Fibroblast of skin of left quadriceps (primary cell): ENCODE results near the gene HIPK2.

Source experiments
- DNase-seq, 2 experiments: peaks; one replicate each; pipeline ENCODE4 v3.0.0-alpha.2; 2013; ENCODE audit warnings: low read depth in 2 of 2

HIPK2 gene

DNA sequence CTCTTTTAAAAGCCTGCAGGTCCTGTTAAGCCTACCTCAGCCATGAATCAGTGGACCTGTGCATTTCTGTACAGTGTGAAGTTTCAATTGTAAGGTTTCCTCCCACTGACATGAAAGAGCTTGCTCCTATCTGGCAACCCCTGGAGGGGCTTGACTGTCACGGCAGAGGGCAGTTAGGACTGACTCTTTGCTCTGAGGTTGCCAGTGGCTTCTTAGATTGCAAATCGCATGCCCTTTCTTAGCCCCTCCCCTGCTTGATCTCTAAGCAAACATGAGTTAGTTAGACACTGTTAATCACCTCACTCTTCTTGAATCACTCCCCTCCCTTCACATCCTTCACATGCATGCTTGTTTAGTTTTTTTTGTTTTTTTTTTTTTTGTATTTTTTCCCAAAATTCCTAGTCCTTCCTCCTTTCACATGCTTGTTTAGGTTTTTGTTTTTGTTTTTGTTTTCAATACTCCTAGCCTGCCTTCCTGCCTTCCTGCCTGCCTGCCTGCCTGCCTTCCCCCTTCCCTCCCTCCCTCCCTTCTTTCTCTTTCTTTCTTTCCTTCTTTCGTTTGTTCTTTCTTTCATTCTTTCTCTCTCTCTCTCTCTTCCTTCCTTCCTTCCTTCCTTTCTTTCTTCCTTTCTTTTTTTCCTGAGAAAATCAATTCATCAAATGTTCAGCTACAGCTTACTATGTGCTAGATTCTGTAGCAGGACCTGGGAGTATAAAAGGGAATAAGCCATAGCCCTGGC lies 6.0 kb upstream of the HIPK2 start:
- no peak for DNase-seq

DNA sequence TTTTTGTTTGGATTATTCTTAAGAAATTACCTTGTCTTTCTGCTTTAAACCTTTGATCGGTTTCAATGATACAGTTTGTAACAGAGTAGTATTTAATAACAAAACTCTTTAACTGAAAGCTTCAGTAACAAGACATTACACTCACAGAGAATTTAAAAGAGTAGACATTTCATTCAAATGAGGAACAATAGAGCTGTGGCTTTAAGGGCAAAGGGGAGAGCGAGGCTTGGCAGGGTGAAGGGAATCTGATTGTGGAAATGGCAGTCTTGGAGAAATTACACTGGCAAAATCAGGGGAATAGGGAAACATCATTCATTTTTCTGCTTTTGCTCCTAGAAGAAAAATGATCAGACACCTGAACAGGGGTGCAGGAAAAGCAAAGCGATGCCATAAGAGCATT lies 5.1 kb upstream of the HIPK2 start:
- no peak for DNase-seq

DNA sequence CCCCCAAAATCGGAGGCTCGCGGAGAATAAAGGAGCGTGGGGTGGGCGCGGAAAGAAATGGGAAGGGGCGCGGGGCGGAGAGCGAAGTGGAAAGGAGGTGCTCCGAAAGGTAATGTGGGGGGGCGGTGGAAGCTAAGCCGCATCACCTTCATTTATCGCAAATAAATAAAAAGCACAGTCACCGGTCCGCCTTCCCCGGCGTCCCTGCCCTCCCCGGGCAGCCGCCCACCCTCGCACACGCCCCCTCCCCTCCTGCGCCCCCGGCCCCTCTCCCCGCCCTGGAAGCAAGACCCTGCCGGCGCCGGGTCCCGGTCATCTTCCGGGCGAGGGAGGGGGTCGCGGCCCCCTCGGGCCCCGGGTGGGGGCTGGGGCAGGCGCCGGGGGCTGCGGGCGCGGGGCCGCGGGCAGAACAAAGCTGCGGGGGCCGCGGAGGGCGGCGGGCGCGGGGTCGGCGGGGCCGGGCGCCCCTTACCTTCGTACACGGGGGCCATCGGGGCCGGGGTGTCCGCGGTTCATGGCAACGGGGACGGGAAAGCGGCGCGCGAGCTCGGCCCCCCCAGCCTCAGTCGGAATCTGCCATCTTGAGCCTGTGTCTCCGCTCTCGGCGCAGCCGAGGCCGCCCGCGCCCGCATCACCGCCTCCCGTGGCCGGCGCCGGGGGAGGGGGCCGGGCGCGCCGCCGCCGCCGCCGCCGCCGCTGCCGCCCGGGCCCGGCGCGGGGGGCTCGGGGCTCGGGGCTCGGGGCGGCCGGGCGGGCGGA lies 486 bp downstream of the HIPK2 start:
- no peak for DNase-seq

DNA sequence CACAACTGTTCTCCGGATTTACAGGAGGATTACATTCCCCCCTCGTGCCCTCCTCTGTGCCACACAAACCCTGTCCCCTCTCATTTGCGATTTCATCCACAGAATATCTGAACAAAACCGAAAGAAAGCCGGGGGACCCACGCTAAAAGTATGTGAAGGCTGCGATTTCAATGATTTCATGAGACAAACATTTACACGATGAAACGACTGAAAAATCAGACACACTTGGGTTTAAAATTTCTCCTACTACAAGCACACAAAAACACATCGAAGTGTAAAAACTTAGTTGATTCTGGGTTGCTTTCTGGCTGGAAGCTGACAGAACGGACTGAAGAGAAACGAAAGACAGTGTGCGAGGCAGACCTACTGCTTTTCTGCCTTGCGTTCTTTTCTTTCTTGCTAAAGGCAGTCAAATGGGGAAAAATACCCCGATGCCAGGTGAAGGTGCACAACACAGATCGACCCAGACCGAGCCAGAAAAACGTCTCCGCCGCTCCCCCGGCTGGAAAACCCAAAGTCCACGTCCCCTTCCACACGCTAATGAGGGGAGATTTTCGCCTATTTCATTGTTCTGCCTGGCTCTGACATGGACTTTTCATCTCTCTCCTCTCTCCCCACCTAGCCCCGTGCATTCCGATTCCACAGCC lies 1.2 kb downstream of the HIPK2 start:
- no peak for DNase-seq

DNA sequence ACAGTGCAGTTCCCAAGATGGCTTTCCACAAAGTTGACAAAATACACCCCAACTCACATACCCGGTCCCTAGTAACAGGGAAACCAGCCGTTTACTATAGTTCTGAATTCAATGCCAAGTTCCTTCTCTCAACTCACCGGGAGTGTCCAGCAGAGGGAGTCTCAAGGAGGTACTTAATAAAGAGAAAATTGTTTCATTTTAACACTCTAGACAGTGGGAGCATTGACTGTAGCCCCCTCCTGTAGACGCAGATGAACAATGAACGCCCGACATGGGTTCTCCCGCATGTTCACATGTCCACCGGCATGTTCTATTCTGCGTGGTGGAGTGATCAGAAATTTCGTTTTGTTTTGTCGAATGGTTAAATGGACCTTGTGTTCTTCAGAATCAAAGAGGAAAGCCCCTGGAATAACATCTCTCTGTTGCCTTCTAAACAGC lies 1.9 kb downstream of the HIPK2 start:
- peak; percentile 52 to 55 for DNase-seq

DNA sequence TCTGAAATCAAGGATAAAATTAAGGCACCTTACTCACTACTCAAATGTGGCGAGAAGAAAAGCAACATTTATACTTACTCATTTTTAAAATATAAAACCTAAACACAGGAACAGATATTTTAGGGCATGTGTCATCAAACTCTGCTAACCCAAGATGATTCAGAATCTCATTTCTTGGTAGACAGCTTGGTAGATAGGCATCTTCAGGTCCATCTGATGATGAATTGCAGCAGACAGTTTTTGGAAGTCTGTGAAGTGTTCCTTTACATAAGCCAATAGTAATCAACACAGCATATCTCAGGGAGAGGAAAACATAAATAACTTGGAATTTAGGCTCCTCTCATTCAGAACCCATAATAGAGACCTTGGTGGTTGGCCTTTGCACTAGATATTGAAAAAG lies 3.4 kb downstream of the HIPK2 start:
- peak; percentile 61 to 67 for DNase-seq

DNA sequence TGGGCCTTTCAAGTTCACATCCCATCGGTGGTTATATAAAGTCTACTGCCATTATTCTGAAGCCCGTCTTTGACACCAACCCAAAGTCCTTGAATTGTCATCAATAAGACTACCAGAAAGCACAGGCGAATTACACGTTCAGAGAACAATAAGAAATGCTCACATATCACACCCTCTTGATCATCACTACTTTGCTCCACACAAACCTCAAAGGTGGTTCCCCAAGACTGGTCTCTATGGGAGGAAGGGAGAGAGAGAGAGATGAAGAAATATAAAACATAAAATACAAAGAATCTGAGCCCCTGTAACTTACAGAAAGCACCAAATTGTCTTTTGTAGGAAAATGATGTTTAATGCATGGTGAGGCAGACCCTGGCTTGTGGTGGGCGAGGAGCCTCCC lies 4.4 kb downstream of the HIPK2 start:
- DNase-seq: no peak

DNA sequence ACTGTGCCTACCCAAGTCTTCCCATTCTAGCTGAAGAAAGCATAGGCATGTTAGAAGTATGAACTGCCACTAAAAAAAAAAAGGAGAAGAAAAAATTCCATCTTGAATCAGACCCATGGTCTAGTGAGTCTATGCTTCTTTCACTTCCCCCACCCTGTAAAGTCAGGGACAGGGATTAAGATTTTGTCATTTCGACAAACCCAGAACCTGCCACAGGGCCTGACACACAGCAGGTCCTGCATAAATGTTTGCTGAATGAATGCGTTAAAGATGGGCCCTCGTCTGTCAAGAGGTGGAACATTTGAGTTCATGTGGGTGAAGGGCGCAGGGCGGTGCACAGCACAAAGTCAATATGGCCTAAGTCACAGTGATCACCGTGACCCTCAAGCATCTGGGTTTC lies 4.9 kb downstream of the HIPK2 start:
- DNase-seq: no peak

DNA sequence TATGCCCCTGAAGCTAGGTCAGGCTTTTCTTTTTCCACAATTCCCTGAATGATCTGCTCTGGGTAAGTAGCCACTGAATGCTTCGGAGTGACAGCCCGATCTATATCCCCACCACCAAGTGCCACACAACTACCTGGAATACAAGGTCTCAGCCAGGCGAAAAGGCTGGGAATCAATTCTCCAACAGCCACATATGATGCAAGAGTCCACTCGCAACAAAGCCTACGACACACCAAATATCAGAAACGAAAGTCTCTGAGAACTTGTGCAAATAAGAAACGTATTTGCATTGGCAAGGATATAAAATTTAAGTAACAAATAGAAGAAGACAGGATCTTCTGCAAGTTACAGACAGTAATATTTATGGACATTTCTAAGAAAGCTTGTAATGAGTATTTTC lies 5.7 kb downstream of the HIPK2 start:
- DNase-seq: no peak

DNA sequence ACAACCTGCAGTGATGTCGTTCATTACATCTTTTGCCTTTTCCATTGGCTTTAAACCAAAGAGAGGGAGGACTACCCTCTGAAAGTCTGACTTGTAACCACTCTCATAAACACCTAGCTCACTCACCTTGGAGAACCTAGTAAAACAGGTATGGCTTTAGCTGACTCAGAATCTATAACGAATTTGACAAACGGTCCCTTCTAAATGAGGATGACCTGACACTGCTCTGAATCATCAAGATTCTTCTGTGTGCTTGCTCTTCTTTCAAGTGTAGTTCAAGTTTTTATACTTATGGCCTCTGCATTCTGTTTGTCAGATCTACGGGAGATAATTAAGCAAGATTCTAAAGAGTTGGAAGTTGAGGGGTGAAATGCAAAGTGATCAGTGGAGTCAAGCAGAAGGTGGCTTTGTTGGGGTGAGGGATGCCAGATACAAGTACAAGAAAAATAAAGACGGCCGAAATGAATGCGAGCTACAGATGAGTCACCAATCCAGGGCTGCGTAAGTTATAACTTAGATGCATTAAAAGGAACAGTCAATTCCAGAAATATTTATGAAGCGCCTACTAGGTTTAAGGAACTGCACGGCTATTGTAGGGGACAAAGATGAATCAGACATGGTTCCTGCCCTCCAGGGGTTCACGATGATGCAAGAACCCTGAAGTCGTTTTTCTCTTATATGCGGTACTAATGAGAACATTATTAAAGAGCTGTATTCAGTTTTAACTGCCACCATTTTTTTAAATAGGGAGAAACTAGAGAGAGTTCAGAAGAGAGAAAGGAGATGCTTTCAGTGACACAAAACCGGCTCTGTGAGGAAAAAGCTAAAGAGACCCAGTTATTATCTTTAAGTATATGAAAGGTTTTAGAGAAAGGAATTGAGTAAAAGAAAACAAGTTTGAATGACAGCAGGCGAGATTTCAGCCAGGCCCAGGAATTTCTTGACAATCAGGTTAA lies 6.5 kb downstream of the HIPK2 start:
- peak; percentile 60 to 66 for DNase-seq

DNA sequence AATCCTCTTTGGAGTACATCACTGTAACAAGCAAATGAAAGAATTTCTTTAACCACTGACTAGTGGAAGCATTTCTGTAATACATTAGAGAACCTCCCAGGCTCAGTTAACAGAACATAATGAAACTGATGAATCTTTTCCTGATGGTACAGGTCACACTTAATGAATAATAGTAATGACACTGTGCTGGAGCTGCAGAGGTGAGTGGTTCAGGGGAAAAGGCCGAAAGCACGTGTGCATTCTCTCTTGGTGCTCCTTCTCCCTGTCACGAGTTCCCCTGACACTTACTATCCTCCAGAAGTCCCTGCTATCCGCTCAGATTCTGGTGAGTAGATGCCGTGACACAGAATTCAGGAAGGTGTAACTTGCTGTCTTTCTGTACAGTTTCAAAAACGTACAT lies 8.0 kb downstream of the HIPK2 start:
- DNase-seq: no peak

DNA sequence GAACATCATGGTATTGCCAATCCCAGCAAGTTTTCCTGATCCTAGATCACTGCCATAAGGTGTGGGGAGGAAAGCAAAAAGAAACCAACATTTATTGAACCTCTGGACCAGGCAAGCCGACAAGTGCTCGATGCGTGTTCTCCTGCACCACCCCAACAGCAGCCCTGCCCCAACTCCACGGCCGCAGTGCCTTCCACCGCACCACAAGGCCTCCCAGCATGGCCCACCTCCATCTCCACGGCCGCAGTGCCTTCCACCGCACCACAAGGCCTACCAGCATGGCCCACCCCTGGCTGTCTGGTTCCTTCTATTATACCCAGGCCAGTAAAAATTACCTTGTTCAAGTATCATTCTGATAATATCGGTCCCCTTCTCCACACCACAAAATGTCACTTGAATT lies 8.7 kb downstream of the HIPK2 start:
- no peak for DNase-seq

DNA sequence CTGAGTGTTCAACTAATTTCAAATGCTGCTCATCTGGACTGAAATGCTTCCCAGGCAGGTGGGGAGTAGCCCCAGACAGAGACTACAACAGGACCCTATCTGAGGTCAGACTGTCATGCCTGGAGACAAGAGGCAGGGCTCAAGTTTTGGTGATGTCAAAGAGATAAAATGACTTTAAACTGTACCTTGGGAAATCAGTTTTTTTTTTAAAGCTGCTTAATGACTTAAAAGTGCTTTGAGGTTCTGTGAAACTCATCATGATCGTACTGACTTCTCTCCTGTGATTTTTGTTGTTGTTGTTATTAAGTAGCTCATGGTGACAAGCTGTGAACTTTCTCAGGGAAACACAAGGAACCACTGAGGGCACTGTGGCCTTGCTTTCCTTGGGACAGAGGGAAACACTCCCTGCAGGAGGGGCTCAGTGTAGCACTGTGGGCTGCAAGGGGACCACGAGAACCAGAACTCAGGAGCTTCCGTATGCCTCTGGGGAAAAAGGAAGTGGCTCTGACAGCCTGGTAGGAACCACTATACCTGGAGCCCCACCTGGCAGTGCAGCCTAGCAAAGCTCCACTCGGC lies 9.5 kb downstream of the HIPK2 start:
- DNase-seq: no peak

DNA sequence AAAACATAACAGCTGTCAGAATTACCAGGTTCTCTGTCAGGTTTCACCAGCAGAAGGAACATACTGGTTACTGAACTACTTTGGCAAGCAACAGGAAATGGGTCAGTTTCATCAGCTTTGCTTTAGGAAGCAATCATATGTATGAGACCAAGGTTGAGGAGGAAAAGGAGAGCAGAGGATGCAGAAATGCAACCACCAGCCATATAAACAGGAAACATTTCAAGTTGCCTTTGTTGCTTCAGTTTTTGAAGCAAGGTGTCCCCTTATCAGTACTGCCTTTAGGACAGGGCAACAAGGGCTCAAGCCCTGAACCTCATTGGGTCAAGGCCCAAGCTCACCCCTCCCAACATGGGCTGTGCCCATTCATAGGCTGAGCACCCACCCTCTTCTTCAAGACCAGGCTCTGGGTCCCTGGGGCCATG lies 10.2 kb downstream of the HIPK2 start:
- DNase-seq: no peak

DNA sequence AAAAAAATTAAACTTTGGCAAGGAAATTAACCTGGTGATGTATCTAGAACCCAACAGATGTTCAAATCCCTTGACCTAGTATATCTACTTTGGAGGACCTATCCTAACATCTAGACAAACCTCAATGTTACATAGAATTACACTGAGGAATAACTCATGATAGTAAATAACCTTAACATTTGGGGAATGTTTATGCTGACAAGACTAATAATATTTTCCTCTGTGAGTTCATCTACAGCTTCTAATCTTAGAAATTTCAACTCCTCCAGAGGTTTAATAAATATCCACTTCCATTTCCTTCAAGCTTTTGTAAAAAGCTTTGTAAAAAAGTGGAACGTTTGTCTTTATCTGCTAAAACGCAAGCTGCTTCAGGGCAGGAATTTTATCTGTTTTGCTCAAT lies 12.7 kb downstream of the HIPK2 start:
- DNase-seq: no peak

DNA sequence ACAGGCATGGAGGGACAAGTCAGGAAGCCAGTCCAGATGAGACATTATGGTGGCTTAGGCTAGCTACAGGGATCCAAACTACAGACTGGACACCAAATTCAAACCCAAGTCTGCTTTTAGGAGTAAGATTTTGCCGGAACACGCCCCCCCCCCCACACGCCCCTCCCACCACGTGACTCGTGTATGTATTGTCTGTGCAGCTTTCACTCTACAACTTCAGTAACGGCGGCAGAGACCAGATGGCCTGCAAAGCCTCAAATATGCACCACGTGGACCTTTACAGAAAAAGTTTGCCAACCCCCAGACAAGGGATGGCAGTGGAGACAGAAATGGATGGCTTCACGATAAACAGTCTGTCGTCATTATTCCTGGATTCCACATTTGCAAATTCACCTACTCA lies 14.5 kb downstream of the HIPK2 start:
- no peak for DNase-seq

DNA sequence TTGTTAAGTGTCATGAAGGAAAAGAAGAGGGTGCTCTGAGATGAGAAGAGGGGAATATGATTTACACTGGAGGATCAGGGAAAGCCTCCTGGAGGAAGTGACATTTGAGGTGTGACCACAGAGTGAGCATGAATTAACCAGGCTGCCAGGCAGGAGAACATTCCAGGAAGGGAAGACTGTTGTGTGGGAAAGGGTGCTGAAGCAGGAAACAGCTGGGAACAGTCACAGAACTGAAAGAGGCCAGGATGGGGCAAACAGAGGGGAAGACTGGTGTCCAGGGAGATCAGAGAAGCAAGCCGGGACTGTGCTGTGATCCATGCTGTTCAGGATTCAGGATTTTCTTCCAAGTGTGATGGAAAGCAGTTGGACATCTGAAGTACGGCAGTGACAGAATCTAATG lies 14.9 kb downstream of the HIPK2 start:
- DNase-seq: no peak

DNA sequence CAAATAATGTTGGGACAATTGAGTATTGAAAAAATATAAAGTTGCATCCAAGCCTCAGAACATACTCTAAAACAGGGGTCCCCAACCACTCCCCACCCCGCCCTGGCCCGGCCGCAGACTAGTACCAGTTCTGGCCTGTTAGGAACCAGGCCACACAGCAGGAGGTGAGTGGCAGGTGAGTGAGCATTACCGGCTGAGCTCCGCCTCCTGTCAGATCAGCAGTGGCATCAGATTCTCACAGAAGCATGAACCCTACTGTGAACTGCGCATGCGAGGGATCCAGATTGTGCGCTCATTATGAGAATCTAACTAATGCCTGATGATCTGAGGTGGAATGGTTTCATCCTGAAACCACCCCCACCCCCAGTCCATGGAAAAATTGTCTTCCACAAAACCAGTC lies 19.4 kb downstream of the HIPK2 start:
- DNase-seq: no peak

DNA sequence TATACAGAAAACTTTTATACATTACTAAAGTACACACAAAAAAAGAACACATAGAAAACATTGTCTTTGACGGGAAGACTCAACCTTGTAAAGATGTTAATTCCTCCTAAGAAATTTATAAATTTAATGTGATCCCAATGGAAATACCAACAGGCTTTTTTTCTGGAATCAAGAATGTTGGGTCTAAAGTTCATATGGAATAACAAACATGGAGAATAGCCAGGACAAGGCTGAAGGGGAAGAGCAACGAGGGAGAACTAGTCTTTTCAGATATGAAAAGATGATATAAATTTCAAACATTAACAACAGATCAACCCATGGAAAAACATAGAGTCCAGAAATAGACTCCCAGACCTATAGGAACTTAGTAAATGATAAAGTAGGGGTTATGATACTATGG lies 19.8 kb downstream of the HIPK2 start:
- no peak for DNase-seq

DNA sequence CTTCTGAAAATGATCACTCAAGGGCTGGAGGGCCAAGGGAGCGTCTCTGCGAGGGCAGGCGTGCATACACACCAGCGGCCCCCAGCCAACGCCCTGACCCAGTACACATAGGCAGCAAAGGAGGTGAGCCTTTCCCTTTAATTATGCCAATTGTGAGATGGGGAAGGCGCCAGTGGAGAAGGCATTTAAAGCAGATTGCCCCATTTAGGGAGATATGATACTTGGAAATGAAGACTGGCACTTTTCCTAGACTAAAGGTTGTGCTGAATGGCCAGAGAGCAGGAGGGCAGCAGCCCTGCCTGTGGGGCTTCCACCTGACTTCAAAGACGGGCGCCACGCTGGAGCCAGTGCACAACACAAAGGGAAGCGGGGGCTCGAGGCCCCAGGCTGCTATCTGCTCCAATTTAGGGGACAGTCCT lies 24.1 kb downstream of the HIPK2 start:
- no peak for DNase-seq

DNA sequence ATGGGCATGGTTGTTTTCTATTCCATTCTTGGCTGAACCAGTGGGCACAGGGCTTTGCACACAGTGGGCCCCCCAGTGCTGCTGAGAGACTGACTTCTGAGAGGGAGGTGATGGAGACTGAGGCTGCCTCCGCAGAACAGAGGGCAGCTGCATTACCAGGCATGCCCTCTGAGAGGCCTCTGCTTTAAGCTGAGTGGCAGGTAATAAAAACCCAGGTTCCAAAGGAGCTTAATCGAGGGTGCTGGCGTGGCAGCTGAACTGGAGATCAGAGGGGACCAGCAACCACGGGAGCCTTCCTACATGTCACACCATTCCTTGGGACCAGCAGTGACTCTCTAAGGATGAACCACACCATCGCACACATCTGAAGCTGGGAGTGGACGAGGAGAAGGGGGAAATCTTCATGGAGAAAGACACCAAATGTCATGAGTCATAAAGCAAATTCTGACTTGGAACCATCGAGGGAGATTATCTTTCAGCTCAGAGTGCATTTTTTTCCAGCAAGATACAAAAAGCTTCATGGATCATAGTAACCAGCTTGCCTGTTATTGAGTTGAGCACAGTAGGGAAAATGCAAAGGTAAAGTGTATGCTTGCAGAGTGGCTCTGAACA lies 24.6 kb downstream of the HIPK2 start:
- no peak for DNase-seq
